Adrenal gland (tissue), 19 donors: ENCODE measurements around the gene UBE2B. TPM values are rescaled to one million over a fixed set of nuclear protein-coding genes. Genes with fewer than 3 reads are reported as not detected.
"Not testable (repeated sequence)": the region's sequence is repeated elsewhere in the genome, so short reads cannot be mapped to it uniquely, and the experiment has no call there.

Experiments used
- DNase-seq, 7 donors: peaks; one replicate each; pipeline ENCODE4 v3.0.0-alpha.2; 2019 to 2020
- H3K27ac ChIP-seq, 5 donors: fragments of 200-600 bp; sonication (generic) in 4 of 5; 1 replicate in 3 of 5; 2 replicates in 2 of 5; pipeline versions ENCODE4 v1.5.1 to v1.8.0; 2016 to 2020; ENCODE audit warnings: mild to moderate bottlenecking in 1 of 5
- H3K27me3 ChIP-seq: fragments of 200-600 bp; 2 replicates; pipeline ENCODE4 v1.8.0; 2021
- H3K36me3 ChIP-seq, 2 donors: fragments of 200-600 bp; replicated peaks in 1 of 2; 1 replicate in 1 of 2; 2 replicates in 1 of 2; pipeline versions ENCODE4 v1.5.1 to v1.8.0; 2018 to 2022
- H3K4me1 ChIP-seq, 2 donors: fragments of 200-600 bp; replicated peaks in 1 of 2; 1 replicate in 1 of 2; 2 replicates in 1 of 2; pipeline versions ENCODE4 v1.5.1 to v1.8.0; 2018 to 2021
- H3K4me3 ChIP-seq, 4 donors: fragments of 200-600 bp; sonication (generic) in 3 of 4; one replicate each; pipeline ENCODE4 v1.5.1; 2016 to 2018
- H3K9me3 ChIP-seq, 3 donors: fragments of 200-600 bp; sonication (generic) in 1 of 3; replicated peaks in 1 of 3; 1 replicate in 2 of 3; 2 replicates in 1 of 3; pipeline versions ENCODE4 v1.5.1 to v1.8.0; 2016 to 2021
- POLR2A ChIP-seq, 2 donors: fragments of 450-650 bp; IDR thresholded peaks; one replicate each; pipeline ENCODE4 v1.6.1; 2017; ENCODE audit warnings: antibody characterized with exemption in 2 of 2, mild to moderate bottlenecking in 2 of 2, moderate library complexity in 1 of 2
- WGBS, 4 donors: extraction: QIAGEN DNeasy Blood & Tissue Kit in 2 of 4; methylation state at CpG; one replicate each; pipeline versions ENCODE4 v1.1.5 to v1.1.7; 2013 to 2017; 5-methylcytosine and 5-hydroxymethylcytosine counted together
- intact Hi-C, 2 donors: fragments of 100-400 bp; cut with DNase I; formaldehyde crosslinking; loops; one replicate each; pipeline versions ENCODE4 v1.14.1 to v1.15.0; 2022 to 2023
- long read RNA-seq, 10 donors: library from polyadenylated mRNA in 3 of 10; unstranded in 2 of 10; stranded (forward) in 1 of 10; transcript quantifications; one replicate each; pipeline ENCODE4 v2.0.0 and lab custom pipeline, GENCODE V29; 2021 to 2026
- polyA plus RNA-seq, 3 donors: library from polyadenylated mRNA; stranded (reverse); fragments of 200-250 nt in 2 of 3; fragments of 350-450 nt in 1 of 3; fragmentation: Illumina TruSeq in 1 of 3; extraction: RNeasy Lipid Tissue Mini Kit (QIAGEN cat#74804) in 1 of 3; gene quantifications; one replicate each; pipeline ENCODE4 v1.2.3, GENCODE V29; 2013 to 2014
- total RNA-seq, 9 donors: library from RNA; depleted of rRNA in 4 of 9; stranded (reverse); fragments of >200 nt in 4 of 9; fragments of 120-200 nt in 1 of 9; fragmentation: NEBNext Ultra II Directional in 1 of 9; extraction: Animal tissue kit (Norgen Biotek cat#: 25700) in 1 of 9; gene quantifications; one replicate each; pipeline versions ENCODE4 v1.1.0 to v1.2.4, GENCODE V29; 2013 to 2023
- TF ChIP-seq, protein P1 (sequence below), 6 experiments: fragments of 450-650 bp in 4 of 6; fragments of 200-600 bp in 2 of 6; sonication (generic) in 1 of 6; IDR thresholded peaks; 1 replicate in 5 of 6; 2 replicates in 1 of 6; pipeline versions ENCODE4 v1.5.1 to v1.8.0; 2016 to 2021; ENCODE audit warnings: antibody characterized with exemption in 6 of 6, mild to moderate bottlenecking in 2 of 6, moderate library complexity in 1 of 6
- donor health status: healthy with polysubstance abuse.
- donor health status: Bipolar disorder and iron deficiency.
- donor health status: DM: yes; HTN: yes; CAD: no.
- donor health status: DM: no; HTN: no; CAD: no.
- donor health status: DM: no; HTN: no; CAD: no.
- donor health status: DM: yes; HTN: yes; CAD: no.

UBE2B gene
- 100 to 1,000 TPM in 4 of 9 donors, 10 to 100 TPM in 5; 19.7 to 144 (median 58.2) TPM for total RNA-seq
- polyA plus RNA-seq: 100 to 1,000 TPM in 2 of 3 donors, 10 to 100 TPM in 1; 86.2 to 124 (median 106) TPM
- long read RNA-seq, donor 1, transcript UBE2B-201 (6 exons, 2,515 nt): major isoform, 160 of 186 reads
- long read RNA-seq, donor 1, partial matches to known transcripts: 0 of 186 reads
- long read RNA-seq, donor 1, other reads (novel, unspliced or antisense): 17 of 186 reads
- long read RNA-seq, donor 2, transcript UBE2B-203 (2 exons, 657 nt): minor isoform, 5 of 162 reads
- long read RNA-seq, donor 2, transcript UBE2B-201 (6 exons, 2,515 nt): major isoform, 143 of 162 reads
- long read RNA-seq, donor 2, partial matches to known transcripts: 0 of 162 reads
- long read RNA-seq, donor 2, other reads (novel, unspliced or antisense): 8 of 162 reads
- long read RNA-seq, donor 3, transcript UBE2B-201 (6 exons, 2,515 nt): major isoform, 93 of 126 reads
- long read RNA-seq, donor 3, partial matches to known transcripts: 12 of 126 reads
- long read RNA-seq, donor 3, other reads (novel, unspliced or antisense): 12 of 126 reads
- long read RNA-seq, donor 4, transcript UBE2B-201 (6 exons, 2,515 nt): major isoform, 40 of 45 reads
- long read RNA-seq, donor 4, partial matches to known transcripts: 0 of 45 reads
- long read RNA-seq, donor 4, other reads (novel, unspliced or antisense): 5 of 45 reads
- long read RNA-seq, donor 5, transcript UBE2B-201 (6 exons, 2,515 nt): major isoform, 76 of 87 reads
- long read RNA-seq, donor 5, partial matches to known transcripts: 0 of 87 reads
- long read RNA-seq, donor 5, other reads (novel, unspliced or antisense): 7 of 87 reads
- long read RNA-seq, donor 6, transcript UBE2B-201 (6 exons, 2,515 nt): major isoform, 36 of 43 reads
- long read RNA-seq, donor 6, partial matches to known transcripts: 0 of 43 reads
- long read RNA-seq, donor 6, other reads (novel, unspliced or antisense): 6 of 43 reads
- long read RNA-seq, donor 7, transcript UBE2B-201 (6 exons, 2,515 nt): major isoform, 59 of 70 reads
- long read RNA-seq, donor 7, partial matches to known transcripts: 0 of 70 reads
- long read RNA-seq, donor 7, other reads (novel, unspliced or antisense): 5 of 70 reads
- long read RNA-seq, donor 8, transcript UBE2B-207 (4 exons, 415 nt): minor isoform, 8 of 313 reads
- long read RNA-seq, donor 8, transcript UBE2B-201 (6 exons, 2,515 nt): major isoform, 272 of 313 reads
- long read RNA-seq, donor 8, partial matches to known transcripts: 7 of 313 reads
- long read RNA-seq, donor 8, other reads (novel, unspliced or antisense): 20 of 313 reads
- long read RNA-seq, donor 9, transcript UBE2B-201 (6 exons, 2,515 nt): major isoform, 93 of 111 reads
- long read RNA-seq, donor 9, partial matches to known transcripts: 0 of 111 reads
- long read RNA-seq, donor 9, other reads (novel, unspliced or antisense): 7 of 111 reads
- long read RNA-seq, donor 10, transcript UBE2B-201 (6 exons, 2,515 nt): major isoform, 98 of 115 reads
- long read RNA-seq, donor 10, partial matches to known transcripts: 7 of 115 reads
- long read RNA-seq, donor 10, other reads (novel, unspliced or antisense): 6 of 115 reads

DNA sequence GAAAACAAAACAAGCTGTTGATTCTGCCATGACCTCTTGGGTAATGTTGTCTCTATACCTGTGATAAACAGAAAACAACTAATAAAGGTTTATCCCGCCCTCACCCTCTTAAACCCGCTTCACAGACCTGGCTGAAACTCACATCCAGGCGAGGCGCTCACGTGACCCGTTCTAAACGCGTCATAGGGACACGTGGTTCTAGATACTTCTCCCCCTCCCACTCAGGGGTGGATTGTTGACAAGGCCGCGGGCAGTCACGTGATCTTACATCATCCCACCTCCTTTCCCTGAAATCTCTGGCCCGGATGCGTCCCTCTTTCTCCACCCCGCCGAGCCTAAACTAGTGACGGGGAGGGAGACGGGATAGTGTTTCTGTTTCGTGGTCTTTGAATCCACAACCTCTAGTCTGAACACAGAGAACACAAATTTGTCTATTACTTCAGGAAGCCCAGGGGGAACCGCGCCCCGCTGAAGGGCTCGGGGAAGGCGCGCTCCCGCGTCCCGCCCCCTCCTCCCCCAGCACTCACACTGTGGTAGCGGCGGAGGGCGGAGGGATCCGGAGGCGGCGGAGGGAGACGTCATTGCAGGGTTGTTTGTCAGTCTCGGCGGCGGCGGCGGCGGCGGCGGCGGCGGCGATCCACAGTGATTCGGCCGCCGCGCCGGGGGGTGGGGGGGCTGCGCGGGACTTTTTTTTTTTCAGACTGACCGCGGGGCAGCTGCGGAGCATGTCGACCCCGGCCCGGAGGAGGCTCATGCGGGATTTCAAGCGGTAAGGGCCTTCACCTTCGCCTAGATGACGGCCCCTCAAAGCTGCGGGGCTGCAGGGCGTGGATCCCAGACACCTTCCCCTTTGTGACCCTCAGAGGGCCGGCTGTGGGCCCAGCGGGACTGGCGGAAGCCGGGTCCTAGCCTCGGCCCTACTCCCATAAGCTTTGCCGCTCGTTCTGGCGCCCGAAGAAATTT is at the start of gene UBE2B:
UBE2B (plus strand) TSS at position 699 of the 963 bp plus-strand sequence; CDS start at position 726, 27 bp downstream.
- Histone ChIP-seq H3K4me3 (peak within 1 kb of the TSS; percentile 62 to 95 (median 69)), H3K27me3 (no peaks in the 10 kb centered on the region), H3K27ac (peak within 1 kb of the TSS; percentile 91 to 99 (median 98)), H3K4me1 (peaks cover 12 to 43% of the 10 kb centered on the region in 2 donors), H3K36me3 (peaks cover 0 to 11% of the 10 kb centered on the region in 2 donors), H3K9me3 (no peaks in the 10 kb centered on the region)
- intact Hi-C loops: loop anchor here in 1 of 2 donors (5.0 to 10.0 kb wide), 2 partner anchors 156 to 214 kb away; partner anchors contain the start of gene JADE2
- DNase-seq: peak; percentile 98 to 100 (median 99)
- TF ChIP-seq, protein P1, sequence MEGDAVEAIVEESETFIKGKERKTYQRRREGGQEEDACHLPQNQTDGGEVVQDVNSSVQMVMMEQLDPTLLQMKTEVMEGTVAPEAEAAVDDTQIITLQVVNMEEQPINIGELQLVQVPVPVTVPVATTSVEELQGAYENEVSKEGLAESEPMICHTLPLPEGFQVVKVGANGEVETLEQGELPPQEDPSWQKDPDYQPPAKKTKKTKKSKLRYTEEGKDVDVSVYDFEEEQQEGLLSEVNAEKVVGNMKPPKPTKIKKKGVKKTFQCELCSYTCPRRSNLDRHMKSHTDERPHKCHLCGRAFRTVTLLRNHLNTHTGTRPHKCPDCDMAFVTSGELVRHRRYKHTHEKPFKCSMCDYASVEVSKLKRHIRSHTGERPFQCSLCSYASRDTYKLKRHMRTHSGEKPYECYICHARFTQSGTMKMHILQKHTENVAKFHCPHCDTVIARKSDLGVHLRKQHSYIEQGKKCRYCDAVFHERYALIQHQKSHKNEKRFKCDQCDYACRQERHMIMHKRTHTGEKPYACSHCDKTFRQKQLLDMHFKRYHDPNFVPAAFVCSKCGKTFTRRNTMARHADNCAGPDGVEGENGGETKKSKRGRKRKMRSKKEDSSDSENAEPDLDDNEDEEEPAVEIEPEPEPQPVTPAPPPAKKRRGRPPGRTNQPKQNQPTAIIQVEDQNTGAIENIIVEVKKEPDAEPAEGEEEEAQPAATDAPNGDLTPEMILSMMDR (IDR thresholded peaks at IDR 0.05): peak in 1 of 6 experiments; percentile 13
- TF ChIP-seq POLR2A (IDR thresholded peaks at IDR 0.05): peak; percentile 53 to 81
- WGBS, 4 donors: 0 to 1% (median 1%) methylated on average over 20 to 74 of the region's 74 CpGs

DNA sequence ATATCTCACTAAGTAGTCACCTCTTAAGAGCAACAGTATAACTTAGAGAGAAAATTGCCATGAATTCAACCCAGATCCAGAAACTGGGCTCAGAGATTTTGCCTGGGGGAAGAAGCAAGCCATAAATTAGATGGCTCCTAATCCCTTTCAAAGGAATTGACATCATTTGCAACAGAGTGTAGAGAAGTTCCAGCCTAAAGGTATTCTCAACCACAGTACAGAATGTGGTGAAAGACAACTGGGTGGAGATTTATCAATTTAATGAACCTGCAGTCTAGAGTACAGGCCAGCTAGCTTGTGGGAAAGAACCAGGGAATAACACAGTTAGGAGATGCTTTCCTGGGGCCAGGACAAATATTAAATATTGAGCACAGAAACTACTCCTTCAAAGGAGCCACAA is 44.0 kb upstream of the UBE2B start:
- H3K27ac ChIP-seq: no peak overlapping the region
- no peaks in the 10 kb centered on the region for H3K36me3 ChIP-seq
- intact Hi-C loops: no loop called here
- H3K4me1 ChIP-seq: no peaks in the 10 kb centered on the region
- H3K27me3 ChIP-seq: no peaks in the 10 kb centered on the region
- no peak overlapping the region for H3K4me3 ChIP-seq
- TF ChIP-seq, protein P1 (IDR thresholded peaks at IDR 0.05): no peak
- TF ChIP-seq POLR2A (IDR thresholded peaks at IDR 0.05): no peak
- DNase-seq: no peak
- peaks cover 0 to 9% (median 0%) of the 10 kb centered on the region in 3 donors for H3K9me3 ChIP-seq

GRCh38 chr5:134328619-134329018 is 42.8 kb upstream of the UBE2B start:
- Histone ChIP-seq H3K27ac (no peak overlapping the region), H3K4me1 (no peaks in the 10 kb centered on the region), H3K36me3 (no peaks in the 10 kb centered on the region), H3K27me3 (no peaks in the 10 kb centered on the region), H3K4me3 (no peak overlapping the region), H3K9me3 (peaks cover 0 to 9% (median 0%) of the 10 kb centered on the region in 3 donors)
- TF ChIP-seq POLR2A (IDR thresholded peaks at IDR 0.05): no peak
- TF ChIP-seq, protein P1 (IDR thresholded peaks at IDR 0.05): no peak
- intact Hi-C loops: no loop called here
- WGBS, 4 donors: 68 to 79% (median 72%) methylated on average over 2 of the region's 2 CpGs
- no peak for DNase-seq

GRCh38 chr5:134336833-134337232 is 34.5 kb upstream of the UBE2B start:
- H3K9me3 ChIP-seq, H3K4me3 ChIP-seq, intact Hi-C loops, H3K4me1 ChIP-seq, DNase-seq, H3K27ac ChIP-seq, H3K27me3 ChIP-seq, H3K36me3 ChIP-seq: not testable (repeated sequence)
- WGBS, 4 donors: 88 to 100% (median 96%) methylated on average over 2 to 6 of the region's 6 CpGs

DNA sequence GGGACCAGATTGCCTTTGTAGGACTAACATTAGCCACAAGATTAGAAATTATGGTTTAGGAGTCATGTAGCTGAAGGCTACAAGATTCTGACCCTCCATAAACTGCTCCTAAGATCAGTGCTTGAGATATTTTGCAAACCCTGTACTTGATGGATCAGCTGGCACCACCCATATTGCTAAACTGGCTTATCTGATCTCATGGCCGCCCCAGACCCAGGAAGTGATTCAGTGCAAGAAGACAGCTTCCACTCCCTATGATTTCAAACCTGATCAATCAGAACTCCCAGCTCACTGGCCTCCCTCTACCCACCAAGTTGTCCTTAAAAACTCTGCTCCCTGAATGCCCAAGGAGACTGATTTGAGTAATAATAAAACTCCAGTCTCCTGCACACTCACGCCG is 27.9 kb upstream of the UBE2B start:
- H3K27ac ChIP-seq, H3K4me3 ChIP-seq, H3K27me3 ChIP-seq, intact Hi-C loops, DNase-seq, H3K9me3 ChIP-seq, H3K36me3 ChIP-seq, H3K4me1 ChIP-seq: not testable (repeated sequence)
- 79 to 91% (median 84%) methylated on average over 3 of the region's 3 CpGs for WGBS, 4 donors

DNA sequence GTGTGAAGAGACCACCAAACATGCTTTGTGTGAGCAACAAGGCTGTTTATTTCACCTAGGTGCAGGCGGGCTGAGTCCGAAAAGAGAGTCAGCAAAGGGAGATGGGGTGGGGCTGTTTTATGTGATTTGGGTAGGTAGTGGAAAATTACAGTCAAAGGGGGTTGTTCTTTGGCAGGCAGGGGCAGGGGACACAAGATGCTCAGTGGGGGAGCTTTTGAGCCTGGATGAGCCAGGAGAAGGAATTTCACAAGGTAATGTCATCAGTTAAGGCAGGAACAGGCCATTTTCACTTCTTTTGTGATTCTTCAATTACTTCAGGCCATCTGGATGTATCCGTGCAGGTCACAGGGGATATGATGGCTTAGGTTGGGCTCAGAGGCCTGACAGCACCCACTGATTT is 25.9 kb upstream of the UBE2B start:
- DNase-seq, intact Hi-C loops, H3K9me3 ChIP-seq, H3K27ac ChIP-seq, H3K4me1 ChIP-seq, H3K27me3 ChIP-seq, H3K4me3 ChIP-seq, H3K36me3 ChIP-seq: not testable (repeated sequence)
- WGBS, 4 donors: 88 to 92% (median 91%) methylated on average over 3 of the region's 3 CpGs
